HPDE6-E6E7 (cell line): ENCODE data around the gene PRKAB1.

Experiments used
- DNase-seq: peaks from one replicate; pipeline ENCODE4 v3.0.0; 2011; ENCODE audit warnings: missing footprints; ENCODE audit errors: extremely low spot score

The PRKAB1 gene

GRCh38 chr12:119661882-119662281 is 6.1 kb upstream of the PRKAB1 start:
- DNase-seq: no peak

DNA sequence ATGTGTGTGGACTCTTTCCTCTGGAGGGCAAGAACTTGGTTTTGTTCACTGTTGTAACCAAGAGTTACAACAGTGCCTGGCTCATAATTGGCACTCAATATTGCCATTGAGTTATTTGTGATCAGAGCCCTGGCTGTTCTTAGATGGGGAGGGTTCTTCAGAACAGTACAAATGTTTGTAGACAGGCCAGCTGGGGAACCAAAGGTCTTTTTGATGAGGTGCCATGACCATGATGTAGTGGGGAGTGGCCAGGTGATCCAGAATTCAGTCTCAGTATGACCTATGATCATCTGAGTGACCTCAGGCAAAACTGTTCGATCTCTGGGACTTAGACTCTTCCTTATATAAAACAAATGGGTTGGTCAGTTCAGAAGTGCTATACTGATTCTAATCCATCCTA is 3.3 kb upstream of the PRKAB1 start:
- DNase-seq: no peak

- no peak for DNase-seq
These were observed 2.6 kb upstream of the PRKAB1 start for GRCh38 chr12:119665164-119665929.

DNA sequence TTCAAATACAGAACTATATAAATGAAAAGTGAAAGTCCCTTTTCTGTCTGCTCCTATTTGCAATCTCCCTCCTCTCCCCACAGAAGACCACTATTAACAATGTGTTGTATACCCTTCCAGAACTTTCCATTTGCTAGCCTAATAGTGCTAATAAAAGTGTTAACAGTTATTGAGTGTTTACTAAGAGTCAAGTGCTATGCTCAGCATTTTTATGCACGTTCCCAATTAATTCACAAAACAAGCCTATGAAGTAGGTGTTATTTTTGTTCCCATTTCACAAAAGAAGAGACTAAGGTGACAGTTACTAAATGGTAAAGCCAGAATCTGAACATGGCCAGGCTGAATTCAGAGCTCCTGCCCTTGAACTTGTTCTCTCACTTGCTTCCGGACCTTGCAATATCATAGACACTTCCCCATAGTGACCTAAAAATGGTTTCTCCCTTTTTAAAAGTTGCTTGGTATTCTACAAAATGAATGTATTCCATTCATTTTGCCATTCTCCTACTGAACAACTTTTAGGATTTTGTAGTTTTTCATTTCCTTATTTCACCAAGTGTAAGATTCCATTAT is 1.6 kb upstream of the PRKAB1 start:
- no peak for DNase-seq

DNA sequence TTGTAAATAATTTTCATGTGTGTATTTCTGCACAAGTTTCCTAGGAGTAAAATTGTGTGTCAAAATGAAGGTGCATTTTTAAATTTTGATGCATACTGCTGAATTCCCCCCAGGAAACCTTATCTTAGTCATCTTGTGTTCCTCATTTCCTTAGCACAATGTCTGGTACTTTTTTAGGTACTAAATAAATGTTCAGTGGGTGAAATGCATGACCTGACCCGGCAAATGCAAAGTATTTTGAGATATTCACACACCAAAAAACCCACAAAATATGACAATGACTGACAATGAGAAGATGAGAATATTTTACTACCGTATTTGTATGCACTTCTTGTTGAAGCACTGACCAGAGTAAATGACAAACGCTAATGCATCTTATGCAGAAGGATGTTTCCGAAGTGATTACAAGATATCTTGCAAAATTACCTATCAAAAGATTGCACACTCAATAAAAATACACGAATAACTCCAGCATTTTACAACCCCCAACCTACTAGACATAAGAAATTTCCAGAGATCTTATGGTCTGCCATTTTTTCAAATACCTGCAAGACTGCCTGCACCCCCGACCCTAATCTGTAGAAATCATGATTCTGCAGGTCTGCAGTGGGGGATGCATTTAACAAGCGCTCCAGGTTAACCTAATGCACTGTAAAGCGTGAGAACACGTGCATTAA is 895 bp upstream of the PRKAB1 start:
- no peak for DNase-seq

DNA sequence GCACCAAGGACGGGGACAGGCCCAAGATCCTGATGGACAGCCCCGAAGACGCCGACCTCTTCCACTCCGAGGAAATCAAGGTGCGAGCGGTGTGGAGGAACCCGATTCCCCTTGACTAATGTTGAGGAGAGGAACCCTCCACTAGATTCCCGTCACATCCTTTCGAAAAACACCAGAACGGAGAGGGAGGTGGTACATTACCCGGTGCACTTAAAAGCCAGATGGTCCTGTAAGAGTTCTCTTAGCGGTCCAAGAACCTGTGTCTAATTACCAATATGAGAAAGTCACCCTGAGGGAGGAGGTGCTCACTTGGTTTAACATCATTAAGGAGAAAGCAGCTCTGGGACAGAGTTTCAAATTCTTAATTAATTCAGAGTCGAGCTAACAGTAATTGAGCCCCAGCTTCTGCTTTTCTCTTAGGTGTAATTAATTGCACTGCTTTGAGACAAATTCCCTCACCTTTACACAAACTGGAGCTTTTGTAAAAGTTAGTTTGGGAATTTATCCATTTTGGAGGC is 450 bp downstream of the PRKAB1 start:
- no peak for DNase-seq

DNA sequence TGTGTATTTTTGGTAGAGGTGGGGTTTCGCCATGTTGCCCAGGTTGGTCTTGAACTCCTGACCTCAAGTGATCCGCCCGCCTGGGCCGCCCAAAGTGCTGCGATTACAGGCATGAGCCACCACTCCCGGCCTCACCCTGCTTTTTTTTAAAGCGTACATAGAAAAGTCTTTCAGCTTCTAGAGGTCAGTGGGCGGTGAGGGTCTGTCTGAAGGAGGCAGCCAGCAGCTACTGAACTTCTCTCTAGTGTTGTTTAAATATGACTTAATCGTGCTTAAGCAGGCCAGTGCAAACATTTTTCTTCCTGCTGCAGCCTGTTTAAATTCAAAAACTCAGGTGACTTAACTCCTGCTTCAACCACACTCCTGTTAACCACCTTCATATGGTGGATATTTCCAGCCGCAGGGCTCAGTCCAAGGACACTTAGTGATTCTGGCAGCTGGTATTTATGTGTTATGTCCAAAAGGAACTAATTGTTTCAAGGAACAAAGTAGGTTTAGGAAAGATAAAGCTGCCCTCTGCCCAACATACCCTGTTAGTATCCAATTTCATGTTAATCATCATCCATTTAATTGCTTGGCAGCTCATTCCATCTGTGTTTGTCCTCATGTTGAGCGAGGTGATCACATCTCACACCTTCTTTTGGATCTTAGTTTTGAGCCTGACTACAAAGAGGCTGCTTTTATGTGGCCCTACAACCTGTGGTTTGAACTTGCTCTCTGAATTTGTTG is 2.0 kb downstream of the PRKAB1 start:
- no peak for DNase-seq

GRCh38 chr12:119671070-119671469 is 3.1 kb downstream of the PRKAB1 start:
- no peak for DNase-seq

GRCh38 chr12:119672194-119672593 is 4.3 kb downstream of the PRKAB1 start:
- DNase-seq: no peak

GRCh38 chr12:119673634-119674033 is 5.7 kb downstream of the PRKAB1 start:
- no peak for DNase-seq

- DNase-seq: no peak
These were observed 6.6 kb downstream of the PRKAB1 start for GRCh38 chr12:119674560-119674959.

DNA sequence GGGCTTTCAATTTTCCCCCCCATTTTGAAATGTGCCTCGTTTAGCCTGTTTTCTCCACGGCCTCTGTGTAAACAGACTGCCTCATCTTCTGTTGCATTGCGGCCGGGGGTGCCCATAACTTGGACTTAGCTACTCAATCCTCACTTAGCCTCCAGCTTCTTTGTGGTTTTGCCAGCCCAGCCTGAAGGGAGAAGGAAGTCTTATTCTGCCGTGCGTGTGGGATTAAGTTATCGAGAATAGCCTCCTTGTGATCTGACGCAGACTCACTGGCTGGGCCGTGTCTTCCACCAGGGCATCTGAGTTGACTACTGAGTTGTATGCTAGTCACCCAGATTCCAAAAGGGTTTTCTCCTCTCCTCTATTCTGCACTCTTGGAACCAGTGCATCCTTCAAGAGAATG is 8.1 kb downstream of the PRKAB1 start:
- DNase-seq: no peak

GRCh38 chr12:119676573-119676972 is 8.6 kb downstream of the PRKAB1 start:
- DNase-seq: no peak

- no peak for DNase-seq
These were observed 10.5 kb downstream of the PRKAB1 start for GRCh38 chr12:119678459-119678858.

DNA sequence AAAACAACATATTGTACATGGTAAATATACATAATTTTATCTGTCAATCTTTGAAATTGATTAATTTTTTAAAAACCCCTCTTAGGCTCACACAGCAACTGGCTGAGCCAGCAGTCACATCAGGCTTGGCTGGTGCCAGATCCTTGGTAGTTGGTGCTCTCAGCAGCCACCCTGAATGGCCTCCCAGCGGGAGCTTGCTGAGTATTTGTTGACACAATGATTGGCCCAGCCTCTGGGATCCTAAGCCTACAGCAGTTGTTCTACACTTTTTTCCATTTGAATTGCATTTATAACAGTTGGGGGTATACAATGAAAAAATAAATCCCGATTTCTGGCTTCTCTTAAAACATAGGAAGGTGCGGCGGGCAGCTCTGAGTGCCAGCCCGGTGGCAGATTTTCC is 11.1 kb downstream of the PRKAB1 start:
- DNase-seq: no peak

DNA sequence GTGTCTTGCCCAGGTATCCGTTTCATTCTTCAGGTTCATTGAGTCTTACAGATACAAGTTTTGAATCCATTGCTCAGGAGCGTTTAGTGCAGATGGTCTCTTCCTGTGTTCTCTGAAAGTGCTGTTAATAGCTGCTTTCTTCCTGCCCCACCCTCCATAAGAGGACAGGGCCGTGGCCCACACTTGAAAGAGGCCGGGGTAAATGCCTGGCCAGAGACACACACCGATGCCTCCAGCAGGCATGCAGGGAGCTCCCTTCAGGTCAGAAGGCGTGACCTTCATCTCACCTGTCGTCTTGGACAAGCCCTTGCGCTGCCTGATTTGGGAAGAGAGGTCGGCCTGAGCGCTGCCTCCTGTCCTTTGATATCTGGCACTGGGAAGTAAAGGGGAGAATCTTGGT is 11.6 kb downstream of the PRKAB1 start:
- DNase-seq: no peak

DNA sequence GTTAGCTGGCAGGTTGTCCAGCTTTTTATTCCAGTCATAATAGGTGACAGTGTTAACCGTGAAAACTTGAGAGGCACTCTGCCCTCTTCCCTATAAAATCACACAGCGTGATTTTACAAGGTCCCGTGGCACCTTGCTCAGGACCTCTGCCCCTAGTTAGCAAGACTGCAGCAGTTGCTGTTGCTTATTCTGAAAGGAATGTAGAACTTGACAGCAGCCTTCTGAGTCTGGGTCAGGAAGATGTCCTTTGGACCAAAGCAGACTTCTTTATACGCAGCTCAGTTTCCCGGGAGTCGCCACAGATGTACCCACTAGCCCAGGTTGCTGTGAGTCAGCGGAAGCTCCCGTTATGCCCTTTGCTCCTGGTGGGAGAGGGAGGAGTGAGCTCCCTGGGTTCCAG is 13.2 kb downstream of the PRKAB1 start:
- no peak for DNase-seq

DNA sequence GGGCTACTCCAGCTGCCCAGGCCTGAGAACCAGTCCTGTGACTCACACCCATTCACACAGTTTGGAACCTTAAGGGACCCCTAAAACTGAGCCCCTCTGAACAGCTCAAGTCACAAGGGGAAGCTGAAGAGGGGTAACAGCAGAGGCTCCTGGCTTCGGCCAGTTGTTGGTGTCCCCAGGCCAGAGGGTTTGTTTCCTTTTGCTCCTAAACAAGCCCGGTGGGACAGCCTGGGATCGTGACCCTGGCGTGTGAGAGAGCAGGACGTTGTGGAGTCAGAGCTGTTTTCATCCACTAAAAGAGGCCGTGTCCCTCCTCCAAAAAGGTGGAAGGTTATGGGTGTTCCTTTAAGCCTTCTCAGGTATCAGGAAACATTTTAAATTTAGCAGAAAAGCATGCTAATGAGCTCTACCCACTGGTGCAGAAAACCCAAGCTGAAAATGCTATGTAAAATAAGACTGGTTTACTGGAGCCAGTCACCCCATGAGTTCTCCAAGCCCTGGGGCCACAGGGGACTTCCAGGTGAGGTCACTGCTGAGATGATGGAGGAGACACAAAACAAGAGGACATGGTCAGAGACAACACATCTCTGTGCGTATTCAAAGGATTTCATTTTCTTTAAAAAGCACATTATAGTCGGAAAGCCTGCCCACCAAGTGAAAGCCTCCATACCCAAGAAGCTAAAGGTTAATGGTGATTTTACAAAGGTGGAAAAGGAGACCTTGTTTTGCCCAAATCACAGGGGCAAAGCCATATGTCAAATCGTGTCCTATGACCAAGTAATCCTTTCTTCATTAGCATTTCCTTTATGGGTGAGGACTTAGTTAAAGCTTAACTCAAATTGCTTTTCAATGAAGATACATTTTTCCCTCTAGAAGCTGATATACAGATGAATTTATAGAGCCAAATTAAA is 14.1 kb downstream of the PRKAB1 start:
- DNase-seq: no peak

DNA sequence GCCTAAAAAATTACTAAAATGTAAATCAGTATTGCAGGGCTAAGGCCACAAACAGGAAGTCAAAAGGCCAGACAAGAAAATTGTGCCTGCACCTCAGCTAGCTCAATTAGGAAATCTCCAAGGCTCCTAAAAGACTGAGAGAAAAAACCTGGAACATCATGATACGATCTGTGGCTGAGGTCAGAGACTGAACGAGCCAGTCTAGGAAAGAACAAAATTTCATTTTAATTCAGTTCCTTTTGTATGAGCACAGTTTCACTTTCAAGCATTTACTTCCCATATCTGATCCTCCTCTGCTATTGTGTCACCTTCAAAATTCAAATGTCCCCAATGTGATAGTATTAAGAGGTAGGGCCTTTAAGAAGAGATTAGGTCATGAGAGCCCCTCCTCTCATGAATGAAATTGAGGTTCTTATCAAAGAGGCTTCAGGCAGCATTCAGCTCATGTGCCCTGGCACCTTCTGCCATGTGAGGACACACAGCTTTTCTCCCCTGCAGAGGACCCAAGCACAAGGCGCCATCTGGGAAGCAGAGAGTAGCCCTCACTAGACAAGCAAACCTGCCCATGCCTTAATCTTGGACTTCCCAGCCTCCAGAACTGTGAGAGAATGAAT is 14.8 kb downstream of the PRKAB1 start:
- DNase-seq: no peak

DNA sequence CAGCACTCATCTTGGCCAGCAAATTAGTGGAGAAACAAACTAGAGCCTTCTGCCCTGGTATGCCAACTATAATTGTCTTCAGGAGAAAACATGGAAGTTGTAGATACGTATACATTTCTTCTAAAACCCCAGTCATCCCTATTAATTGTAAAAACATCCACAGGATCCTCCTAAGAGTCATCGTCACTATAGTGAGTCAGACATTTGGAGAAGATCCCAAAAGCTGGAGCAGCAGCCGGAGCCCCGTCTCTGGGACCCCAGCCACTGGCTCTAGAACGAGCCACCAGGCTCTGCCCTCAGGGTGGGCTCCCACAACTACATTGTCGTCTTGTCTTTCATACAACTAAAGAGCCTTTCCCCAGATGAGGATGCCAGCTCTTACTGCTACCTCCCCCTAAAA is 15.5 kb downstream of the PRKAB1 start:
- DNase-seq: no peak

- DNase-seq: no peak
These were observed 15.9 kb downstream of the PRKAB1 start for GRCh38 chr12:119683816-119684215.
